Measurements from ENCODE around the gene MIB1.

DNA sequence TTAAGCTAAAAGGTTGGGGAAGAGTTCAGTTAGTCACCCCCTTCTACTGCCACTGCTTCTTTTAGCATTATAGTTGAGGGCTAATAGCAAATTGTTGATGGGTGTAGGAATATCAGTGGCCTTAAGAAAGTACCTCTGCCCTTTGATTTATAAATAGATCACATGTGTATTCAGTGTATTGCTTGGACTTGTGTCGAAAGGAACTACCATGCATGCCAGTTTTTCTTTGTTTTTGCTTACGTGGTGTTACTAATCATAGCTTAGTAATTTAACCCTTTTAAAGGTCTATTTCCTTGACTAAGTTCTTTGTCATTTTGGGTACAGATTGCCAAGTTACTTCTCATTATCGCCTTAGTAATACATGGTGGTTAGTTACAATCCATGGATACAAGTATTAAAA lies 85.6 kb downstream of the MIB1 start:
- TF ChIP-seq, protein P1, sequence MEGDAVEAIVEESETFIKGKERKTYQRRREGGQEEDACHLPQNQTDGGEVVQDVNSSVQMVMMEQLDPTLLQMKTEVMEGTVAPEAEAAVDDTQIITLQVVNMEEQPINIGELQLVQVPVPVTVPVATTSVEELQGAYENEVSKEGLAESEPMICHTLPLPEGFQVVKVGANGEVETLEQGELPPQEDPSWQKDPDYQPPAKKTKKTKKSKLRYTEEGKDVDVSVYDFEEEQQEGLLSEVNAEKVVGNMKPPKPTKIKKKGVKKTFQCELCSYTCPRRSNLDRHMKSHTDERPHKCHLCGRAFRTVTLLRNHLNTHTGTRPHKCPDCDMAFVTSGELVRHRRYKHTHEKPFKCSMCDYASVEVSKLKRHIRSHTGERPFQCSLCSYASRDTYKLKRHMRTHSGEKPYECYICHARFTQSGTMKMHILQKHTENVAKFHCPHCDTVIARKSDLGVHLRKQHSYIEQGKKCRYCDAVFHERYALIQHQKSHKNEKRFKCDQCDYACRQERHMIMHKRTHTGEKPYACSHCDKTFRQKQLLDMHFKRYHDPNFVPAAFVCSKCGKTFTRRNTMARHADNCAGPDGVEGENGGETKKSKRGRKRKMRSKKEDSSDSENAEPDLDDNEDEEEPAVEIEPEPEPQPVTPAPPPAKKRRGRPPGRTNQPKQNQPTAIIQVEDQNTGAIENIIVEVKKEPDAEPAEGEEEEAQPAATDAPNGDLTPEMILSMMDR (conservative IDR thresholded peaks at IDR 0.05 in 1 of 2, IDR thresholded peaks at IDR 0.05 in 1 of 2; ENCODE audit: low read depth in 1 of 2, low read length in 2 of 2), result no peak
- no peak for TF ChIP-seq EZH2 (IDR thresholded peaks at IDR 0.05; ENCODE audit: low read length, missing control alignments)

Measured in fibroblast of lung (primary cell).